ENCODE data around the gene MYOM1.

- TF ChIP-seq TAF1 (IDR thresholded peaks at IDR 0.05; ENCODE audit: borderline replicate concordance, insufficient read depth, low read length) (no peak), REST (IDR thresholded peaks at IDR 0.05; ENCODE audit: insufficient read depth in 1 of 2, low read depth in 2 of 2, low read length in 2 of 2) (no peak), POLR2AphosphoS5 (IDR thresholded peaks at IDR 0.05; ENCODE audit: low read depth, low read length) (no peak)
Observed at GRCh38 chr18:3035635-3036034, 184.1 kb downstream of the MYOM1 start.
